Stimulated activated CD4-positive, alpha-beta T cell treated with anti-CD3 and anti-CD28 coated beads, TNF-alpha, amount 100 ng/mL, for 24 hours (primary cell): ENCODE results near the gene OPCML.

Experiments
- DNase-seq, 3 experiments: peaks; one replicate each; pipeline ENCODE4 v3.0.0-alpha.2; 2020; ENCODE audit warnings: low read depth in 3 of 3

The OPCML gene

GRCh38 chr11:133360860-133361688 is 171.2 kb downstream of the OPCML start:
- no peak for DNase-seq

DNA sequence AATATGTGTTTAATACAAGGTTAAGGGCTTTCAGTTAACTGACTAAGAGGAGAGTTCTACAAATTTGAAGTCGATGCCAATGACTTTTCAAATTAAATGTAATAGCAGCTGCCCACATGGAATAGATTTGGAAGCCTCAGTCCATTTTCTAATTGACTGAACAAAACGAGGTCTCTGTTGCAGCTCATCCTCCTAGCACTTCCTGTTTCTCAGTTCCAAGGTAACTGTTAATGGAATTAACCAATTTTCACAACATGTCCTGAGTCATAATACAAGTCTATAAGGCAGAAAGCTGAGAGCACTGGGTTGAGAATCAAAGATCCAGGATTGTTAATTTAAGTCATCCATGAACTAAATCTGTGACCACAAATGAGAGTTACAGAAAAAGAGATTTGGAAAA is 177.2 kb downstream of the OPCML start:
- no peak for DNase-seq

DNA sequence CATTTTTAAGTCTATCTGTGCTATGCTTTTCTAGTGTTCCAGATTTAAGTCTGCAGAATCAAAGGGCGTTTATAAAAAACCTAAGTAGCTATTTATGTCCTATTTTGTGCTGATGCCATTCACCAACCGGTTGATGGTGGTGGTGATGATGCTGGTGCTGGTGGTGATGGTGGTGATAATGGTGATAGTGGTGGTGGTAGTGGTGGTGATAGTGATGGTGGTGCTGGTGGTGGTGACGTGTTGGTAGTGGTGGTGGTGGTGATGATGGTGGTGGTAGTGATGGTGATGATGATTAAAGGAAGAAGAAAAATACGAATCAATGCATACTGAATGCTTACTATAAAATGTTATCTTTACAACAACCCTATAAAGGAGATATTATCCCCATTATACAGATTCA is 178.2 kb downstream of the OPCML start:
- no peak for DNase-seq

DNA sequence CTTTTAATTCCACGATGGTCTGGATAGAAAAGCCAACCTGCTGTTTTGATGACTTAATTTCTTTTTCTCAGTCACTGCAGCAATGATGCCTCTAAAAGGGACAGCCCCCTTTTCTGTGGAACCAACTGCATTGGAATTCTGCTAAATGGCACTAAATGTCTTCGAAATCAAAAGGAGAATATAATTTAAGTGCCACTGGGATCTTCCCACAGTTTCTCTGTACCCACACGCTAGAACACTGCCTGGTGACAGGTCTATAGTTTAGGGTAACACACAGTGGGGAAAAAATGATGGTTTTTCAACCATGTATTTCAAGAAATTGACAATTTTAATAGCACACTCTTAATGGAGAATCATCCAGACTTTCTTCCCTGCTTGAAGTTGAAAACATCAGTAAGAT is 182.3 kb downstream of the OPCML start:
- DNase-seq, result no peak

GRCh38 chr11:133347988-133348387 is 184.3 kb downstream of the OPCML start:
- DNase-seq, result no peak

DNA sequence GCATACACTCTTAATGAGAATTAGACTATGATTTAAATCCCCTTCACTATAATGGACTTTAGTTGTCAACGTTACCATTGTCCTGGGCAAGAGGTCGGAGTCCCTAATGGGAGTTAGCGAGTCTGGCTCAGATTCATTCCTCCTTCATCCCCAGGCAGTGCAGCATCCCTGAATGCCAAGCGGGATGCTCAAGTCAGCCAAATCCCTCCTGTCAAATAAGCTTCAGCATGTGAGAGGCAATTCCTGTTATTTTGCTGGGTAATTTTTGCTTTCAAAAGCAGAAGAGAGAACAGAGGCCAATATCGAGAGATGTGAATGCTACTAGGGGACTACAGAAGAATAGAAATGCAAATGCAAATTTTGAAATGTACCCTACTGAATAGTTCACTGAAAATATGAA is 186.2 kb downstream of the OPCML start:
- DNase-seq, result no peak

DNA sequence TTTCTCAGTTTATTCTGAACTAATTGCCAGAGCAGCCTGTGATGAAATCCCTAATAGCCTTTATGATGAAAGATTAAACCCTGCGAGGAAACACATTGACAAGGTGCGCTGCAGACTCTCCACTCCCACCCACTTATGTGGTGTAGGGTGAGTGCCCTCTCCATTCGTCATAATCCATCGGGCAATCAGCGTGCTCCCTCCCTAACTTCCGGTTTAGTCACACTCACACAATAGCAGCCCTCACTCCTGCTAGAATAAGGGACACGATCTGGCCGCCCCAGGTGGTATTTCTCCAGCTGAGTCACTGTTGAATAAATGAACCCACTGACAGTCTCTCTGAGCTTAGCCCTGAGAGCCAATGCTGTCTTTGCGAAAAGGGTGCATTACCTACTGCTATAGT is 188.3 kb downstream of the OPCML start:
- DNase-seq, result no peak

GRCh38 chr11:133339495-133340140 is 192.7 kb downstream of the OPCML start:
- no peak for DNase-seq

GRCh38 chr11:133338588-133338987 is 193.7 kb downstream of the OPCML start:
- DNase-seq, result no peak

DNA sequence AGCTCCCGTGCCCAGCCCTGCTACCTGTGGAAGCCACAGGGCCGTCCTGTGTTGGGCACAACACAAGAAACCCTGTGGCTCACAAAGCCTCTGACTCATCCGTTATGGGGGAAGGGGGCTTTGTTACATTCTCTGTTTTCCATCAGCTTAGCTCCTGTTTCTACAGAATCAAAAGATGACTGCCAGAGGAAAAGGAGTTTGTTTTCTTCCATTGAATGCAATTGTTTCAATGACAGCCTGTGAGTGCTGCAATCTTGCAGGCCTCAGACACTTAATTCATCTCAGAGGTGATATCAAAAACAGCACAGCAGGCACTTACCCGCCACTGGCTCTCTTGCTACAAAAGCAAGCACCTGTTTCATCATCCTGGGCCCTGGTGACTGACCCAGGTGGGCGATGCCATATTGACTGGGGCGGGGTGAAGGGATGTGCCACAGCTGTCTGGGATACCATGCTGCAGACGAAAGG is 194.3 kb downstream of the OPCML start:
- DNase-seq, result no peak

- no peak for DNase-seq
These were observed 195.1 kb downstream of the OPCML start for GRCh38 chr11:133337193-133337592.

- DNase-seq, result no peak
These were observed 201.3 kb downstream of the OPCML start for GRCh38 chr11:133331031-133331430.

GRCh38 chr11:133326849-133327248 is 205.5 kb downstream of the OPCML start:
- no peak for DNase-seq

GRCh38 chr11:133326332-133326731 is 206.0 kb downstream of the OPCML start:
- no peak for DNase-seq

- DNase-seq, result no peak
These were observed 206.6 kb downstream of the OPCML start for GRCh38 chr11:133325711-133326110.

GRCh38 chr11:133323354-133323753 is 208.9 kb downstream of the OPCML start:
- no peak for DNase-seq

DNA sequence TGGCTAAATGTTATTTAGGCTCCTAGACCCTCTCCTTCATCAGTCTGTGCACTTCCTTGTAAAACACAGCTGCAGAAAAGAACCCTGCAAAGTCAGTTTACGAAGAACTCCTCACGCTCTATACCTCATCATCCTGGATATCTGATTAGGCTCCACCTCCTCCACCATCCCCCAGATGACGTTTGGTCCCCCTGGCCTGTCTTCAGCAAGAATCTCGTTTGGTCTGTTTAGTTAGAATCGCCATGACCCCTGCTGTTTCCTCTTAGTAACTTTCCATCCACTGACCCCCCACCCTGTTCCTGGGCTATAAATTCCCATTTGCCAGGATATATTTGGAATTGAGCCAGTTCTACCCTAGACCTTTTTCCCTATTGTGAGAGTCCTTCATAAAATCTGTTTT is 214.1 kb downstream of the OPCML start:
- no peak for DNase-seq

DNA sequence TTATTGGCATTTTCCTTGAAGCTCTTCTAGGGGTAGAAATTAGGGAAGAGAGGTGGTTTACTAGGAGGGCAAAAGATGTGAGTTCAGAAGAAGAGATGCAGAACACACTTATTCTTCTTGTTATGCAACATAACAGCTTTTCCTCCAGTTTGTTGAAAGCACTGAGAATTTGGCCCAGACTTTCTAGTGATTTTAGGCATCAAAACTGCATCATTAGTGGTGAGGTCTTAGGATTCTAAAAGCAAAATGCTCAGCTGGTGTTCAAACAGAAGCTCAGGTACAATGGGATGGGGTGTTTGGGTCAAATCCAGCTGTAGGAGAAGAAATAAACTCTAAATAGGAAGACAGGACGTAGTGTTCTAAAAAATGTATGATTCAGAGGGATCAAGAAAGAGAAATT is 221.1 kb downstream of the OPCML start:
- DNase-seq, result no peak

GRCh38 chr11:133306019-133306418 is 226.3 kb downstream of the OPCML start:
- DNase-seq, result no peak

GRCh38 chr11:133305208-133305956 is 226.9 kb downstream of the OPCML start:
- no peak for DNase-seq

- no peak for DNase-seq
These were observed 229.0 kb downstream of the OPCML start for GRCh38 chr11:133303262-133303661.

DNA sequence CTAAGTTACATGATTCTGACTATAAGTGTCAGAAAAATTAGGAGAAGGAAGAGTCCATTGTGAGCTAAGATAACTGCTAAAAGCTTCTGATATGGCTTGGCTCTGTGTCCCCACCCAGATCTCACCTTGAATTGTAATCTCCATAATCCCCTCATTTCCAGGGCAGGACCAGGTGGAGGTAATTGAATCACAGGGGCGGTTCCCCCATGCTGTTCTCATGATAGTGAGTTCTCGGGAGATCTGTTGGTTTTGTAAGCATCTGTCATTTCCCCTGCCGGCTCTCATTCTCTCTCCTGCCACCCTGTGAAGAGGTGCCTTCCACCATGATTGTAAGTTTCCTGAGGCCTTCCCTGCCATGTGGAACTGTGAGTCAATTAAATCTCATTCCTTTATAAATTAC is 230.2 kb downstream of the OPCML start:
- no peak for DNase-seq

GRCh38 chr11:133300666-133301065 is 231.6 kb downstream of the OPCML start:
- DNase-seq, result no peak
